ENCODE data around the gene OBP2B.

Gene OBP2B

DNA sequence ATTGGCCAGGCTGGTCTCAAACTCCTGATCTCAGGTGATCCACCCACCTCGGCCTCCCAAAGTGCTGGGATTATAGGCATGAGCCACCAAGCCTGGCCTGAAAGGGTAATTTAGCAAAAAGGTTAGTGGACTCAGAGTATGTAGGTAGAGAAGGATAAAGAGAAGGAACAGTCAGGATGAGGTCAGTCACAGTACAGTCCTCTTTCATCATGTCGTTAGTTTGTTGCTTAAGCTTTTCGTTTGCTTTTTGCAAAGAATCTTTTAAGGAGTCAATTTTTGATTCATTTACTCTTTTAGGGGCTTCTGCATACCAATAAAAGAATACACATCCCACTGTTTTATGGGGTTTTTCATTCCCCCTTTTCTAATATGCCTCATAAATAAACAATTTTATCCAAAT is 27.5 kb downstream of the OBP2B start:
- H3K4me3 ChIP-seq (ENCODE audit: low read depth, low read length, poor library complexity, severe bottlenecking), result no peak overlapping the region
- no peaks in the 10 kb centered on the region for H3K9me2 ChIP-seq (ENCODE audit: low read depth, low read length)
- H2AFZ ChIP-seq (ENCODE audit: low read length), result no peak overlapping the region
- H3K36me3 ChIP-seq (ENCODE audit: insufficient read depth, low read length), result no peaks in the 10 kb centered on the region
- H3K4me1 ChIP-seq (ENCODE audit: insufficient read depth, low read length, severe bottlenecking), result no peaks in the 10 kb centered on the region
- no peaks in the 10 kb centered on the region for H4K20me1 ChIP-seq (ENCODE audit: insufficient read depth, low read length)
- H3F3A ChIP-seq (ENCODE audit: insufficient read depth, low read length), result no peaks in the 10 kb centered on the region
- no peaks in the 10 kb centered on the region for H3K79me2 ChIP-seq (ENCODE audit: insufficient read depth, low read length)
- no peak overlapping the region for H3K4me2 ChIP-seq (ENCODE audit: low read length)
- H3K9me3 ChIP-seq (ENCODE audit: low read length), result no peaks in the 10 kb centered on the region
- 0 out of 2 replicates have a peak, but pooled peaks cover 7% of the 10 kb centered on the region for H3K27me3 ChIP-seq (ENCODE audit: insufficient read depth, low read length)
- TF ChIP-seq, protein P1, sequence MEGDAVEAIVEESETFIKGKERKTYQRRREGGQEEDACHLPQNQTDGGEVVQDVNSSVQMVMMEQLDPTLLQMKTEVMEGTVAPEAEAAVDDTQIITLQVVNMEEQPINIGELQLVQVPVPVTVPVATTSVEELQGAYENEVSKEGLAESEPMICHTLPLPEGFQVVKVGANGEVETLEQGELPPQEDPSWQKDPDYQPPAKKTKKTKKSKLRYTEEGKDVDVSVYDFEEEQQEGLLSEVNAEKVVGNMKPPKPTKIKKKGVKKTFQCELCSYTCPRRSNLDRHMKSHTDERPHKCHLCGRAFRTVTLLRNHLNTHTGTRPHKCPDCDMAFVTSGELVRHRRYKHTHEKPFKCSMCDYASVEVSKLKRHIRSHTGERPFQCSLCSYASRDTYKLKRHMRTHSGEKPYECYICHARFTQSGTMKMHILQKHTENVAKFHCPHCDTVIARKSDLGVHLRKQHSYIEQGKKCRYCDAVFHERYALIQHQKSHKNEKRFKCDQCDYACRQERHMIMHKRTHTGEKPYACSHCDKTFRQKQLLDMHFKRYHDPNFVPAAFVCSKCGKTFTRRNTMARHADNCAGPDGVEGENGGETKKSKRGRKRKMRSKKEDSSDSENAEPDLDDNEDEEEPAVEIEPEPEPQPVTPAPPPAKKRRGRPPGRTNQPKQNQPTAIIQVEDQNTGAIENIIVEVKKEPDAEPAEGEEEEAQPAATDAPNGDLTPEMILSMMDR (IDR thresholded peaks at IDR 0.05; ENCODE audit: low read length), result no peak
- no peak for TF ChIP-seq EZH2 (IDR thresholded peaks at IDR 0.05; ENCODE audit: borderline replicate concordance, low read length)
- no peak overlapping the region for H3K9ac ChIP-seq (ENCODE audit: low read length)
- no peak overlapping the region for H3K27ac ChIP-seq (ENCODE audit: low read depth, low read length, poor library complexity, severe bottlenecking)

DNA sequence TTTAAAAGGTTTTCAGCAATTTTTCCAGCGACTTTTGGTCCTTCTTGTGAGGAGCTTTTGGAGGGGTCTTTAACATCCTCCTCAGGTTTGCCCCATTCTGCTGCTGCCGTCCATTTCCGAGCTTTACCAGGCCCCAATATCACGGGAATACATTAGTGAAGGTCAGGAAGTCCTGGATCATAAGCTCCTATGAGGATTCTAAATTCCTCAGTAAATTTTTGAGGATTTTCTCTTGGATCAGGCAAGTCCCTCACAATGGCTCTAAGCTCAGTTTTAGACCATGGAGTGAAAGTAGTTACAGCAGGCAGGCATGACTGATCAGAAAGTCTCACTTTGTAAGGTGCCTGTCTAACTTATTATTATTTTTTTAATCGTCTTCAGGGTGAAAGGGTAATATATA is 28.1 kb downstream of the OBP2B start:
- Histone ChIP-seq H3K9ac (ENCODE audit: low read length) (no peak overlapping the region), H3K27me3 (ENCODE audit: insufficient read depth, low read length) (0 out of 2 replicates have a peak, but pooled peaks cover 7% of the 10 kb centered on the region), H3K9me3 (ENCODE audit: low read length) (no peaks in the 10 kb centered on the region), H3K4me1 (ENCODE audit: insufficient read depth, low read length, severe bottlenecking) (no peaks in the 10 kb centered on the region), H3K27ac (ENCODE audit: low read depth, low read length, poor library complexity, severe bottlenecking) (no peak overlapping the region), H3K79me2 (ENCODE audit: insufficient read depth, low read length) (no peaks in the 10 kb centered on the region), H2AFZ (ENCODE audit: low read length) (no peak overlapping the region), H3K4me2 (ENCODE audit: low read length) (no peak overlapping the region), H3K4me3 (ENCODE audit: low read depth, low read length, poor library complexity, severe bottlenecking) (no peak overlapping the region), H3K9me2 (ENCODE audit: low read depth, low read length) (no peaks in the 10 kb centered on the region), H3F3A (ENCODE audit: insufficient read depth, low read length) (no peaks in the 10 kb centered on the region), H4K20me1 (ENCODE audit: insufficient read depth, low read length) (no peaks in the 10 kb centered on the region), H3K36me3 (ENCODE audit: insufficient read depth, low read length) (no peaks in the 10 kb centered on the region)
- TF ChIP-seq EZH2 (IDR thresholded peaks at IDR 0.05; ENCODE audit: borderline replicate concordance, low read length), result no peak
- TF ChIP-seq, protein P1 (IDR thresholded peaks at IDR 0.05; ENCODE audit: low read length), result no peak

DNA sequence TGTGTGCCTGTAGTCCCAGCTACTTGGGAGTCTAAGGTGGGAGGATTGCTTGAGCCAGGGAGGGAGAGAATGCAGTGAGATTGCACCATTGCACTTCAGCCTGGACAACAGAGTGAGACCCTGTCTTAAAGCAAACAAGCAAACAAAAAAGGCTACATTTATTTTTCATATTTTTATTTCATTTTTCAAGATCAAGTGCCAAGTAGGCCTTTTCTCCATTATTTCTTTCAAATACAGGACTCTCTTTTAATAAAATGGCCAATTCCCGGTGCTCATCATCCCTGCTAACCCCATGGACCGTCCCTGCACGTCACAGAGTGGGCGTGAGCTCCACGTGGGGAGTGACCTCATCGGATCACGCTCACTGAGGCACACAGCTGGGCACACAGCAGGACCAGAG is 36.0 kb downstream of the OBP2B start:
- H3K27ac ChIP-seq (ENCODE audit: low read depth, low read length, poor library complexity, severe bottlenecking), result no peak overlapping the region
- peaks cover 14% of the 10 kb centered on the region; the same call in 1 of the 2 replicates for H3K27me3 ChIP-seq (ENCODE audit: insufficient read depth, low read length)
- no peak overlapping the region for H3K9ac ChIP-seq (ENCODE audit: low read length)
- no peaks in the 10 kb centered on the region for H3K9me2 ChIP-seq (ENCODE audit: low read depth, low read length)
- no peaks in the 10 kb centered on the region for H4K20me1 ChIP-seq (ENCODE audit: insufficient read depth, low read length)
- H3K9me3 ChIP-seq (ENCODE audit: low read length), result no peaks in the 10 kb centered on the region
- no peak overlapping the region for H3K4me3 ChIP-seq (ENCODE audit: low read depth, low read length, poor library complexity, severe bottlenecking)
- H3K36me3 ChIP-seq (ENCODE audit: insufficient read depth, low read length), result no peaks in the 10 kb centered on the region
- no peak overlapping the region for H2AFZ ChIP-seq (ENCODE audit: low read length)
- peaks cover 15% of the 10 kb centered on the region for H3K4me1 ChIP-seq (ENCODE audit: insufficient read depth, low read length, severe bottlenecking)
- TF ChIP-seq, protein P1 (IDR thresholded peaks at IDR 0.05; ENCODE audit: low read length), result no peak
- no peak for TF ChIP-seq EZH2 (IDR thresholded peaks at IDR 0.05; ENCODE audit: borderline replicate concordance, low read length)
- H3K79me2 ChIP-seq (ENCODE audit: insufficient read depth, low read length), result no peaks in the 10 kb centered on the region
- no peak overlapping the region for H3K4me2 ChIP-seq (ENCODE audit: low read length)
- H3F3A ChIP-seq (ENCODE audit: insufficient read depth, low read length), result no peaks in the 10 kb centered on the region
